ENCODE results near the gene LHPP.

DNA sequence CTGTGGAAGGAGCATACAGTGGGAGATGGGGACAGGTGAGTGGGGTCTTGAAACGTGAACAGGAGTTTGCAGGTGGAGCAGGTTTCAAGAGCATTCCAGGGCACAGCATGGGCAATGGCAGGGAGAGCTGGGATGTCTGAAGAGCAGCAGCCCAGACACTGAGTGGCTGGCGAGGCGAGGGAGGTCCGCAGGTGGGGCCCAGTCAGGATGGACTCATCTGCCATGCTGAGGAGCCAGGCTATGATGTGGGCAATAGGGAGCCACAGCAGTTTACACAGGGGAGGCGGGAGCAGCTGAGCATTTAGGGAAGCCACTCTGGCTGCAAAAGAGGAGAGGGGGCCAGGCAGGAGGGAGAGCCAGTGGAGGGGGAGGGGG is 143.8 kb downstream of the LHPP start:
- TF ChIP-seq, protein P1, sequence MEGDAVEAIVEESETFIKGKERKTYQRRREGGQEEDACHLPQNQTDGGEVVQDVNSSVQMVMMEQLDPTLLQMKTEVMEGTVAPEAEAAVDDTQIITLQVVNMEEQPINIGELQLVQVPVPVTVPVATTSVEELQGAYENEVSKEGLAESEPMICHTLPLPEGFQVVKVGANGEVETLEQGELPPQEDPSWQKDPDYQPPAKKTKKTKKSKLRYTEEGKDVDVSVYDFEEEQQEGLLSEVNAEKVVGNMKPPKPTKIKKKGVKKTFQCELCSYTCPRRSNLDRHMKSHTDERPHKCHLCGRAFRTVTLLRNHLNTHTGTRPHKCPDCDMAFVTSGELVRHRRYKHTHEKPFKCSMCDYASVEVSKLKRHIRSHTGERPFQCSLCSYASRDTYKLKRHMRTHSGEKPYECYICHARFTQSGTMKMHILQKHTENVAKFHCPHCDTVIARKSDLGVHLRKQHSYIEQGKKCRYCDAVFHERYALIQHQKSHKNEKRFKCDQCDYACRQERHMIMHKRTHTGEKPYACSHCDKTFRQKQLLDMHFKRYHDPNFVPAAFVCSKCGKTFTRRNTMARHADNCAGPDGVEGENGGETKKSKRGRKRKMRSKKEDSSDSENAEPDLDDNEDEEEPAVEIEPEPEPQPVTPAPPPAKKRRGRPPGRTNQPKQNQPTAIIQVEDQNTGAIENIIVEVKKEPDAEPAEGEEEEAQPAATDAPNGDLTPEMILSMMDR (IDR thresholded peaks at IDR 0.05): no peak
- TF ChIP-seq POLR2AphosphoS5 (IDR thresholded peaks at IDR 0.05) (no peak), POLR2A (IDR thresholded peaks at IDR 0.05) (no peak)
